ENCODE results near the gene UMAD1.

The UMAD1 gene

DNA sequence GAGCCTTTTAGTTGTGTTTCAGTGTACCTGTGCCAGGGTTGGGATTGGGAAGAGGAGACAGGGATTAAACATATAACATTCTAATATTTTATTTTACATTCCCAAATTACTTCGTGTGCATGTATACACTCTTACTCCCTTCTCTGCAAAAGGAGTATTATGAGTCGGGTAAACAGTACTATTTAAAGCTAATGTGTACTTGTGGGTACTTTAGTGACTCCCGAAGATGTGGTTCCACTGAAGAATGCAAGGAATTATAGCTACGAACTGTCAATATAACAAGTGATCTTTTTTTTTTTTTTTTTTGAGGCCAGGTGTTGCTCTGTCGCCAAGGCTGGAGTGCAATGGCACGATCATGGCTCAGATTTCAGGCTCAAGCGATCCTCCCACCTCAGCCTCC lies 200.5 kb downstream of the UMAD1 start:
- Histone ChIP-seq H3K27me3 (no peaks in the 10 kb centered on the region), H3K9me3 (no peaks in the 10 kb centered on the region), H3K36me3 (no peaks in the 10 kb centered on the region), H3K4me3 (no peak overlapping the region), H3K4me1 (no peaks in the 10 kb centered on the region), H3K27ac (no peak overlapping the region)
- DNase-seq, result no peak
- intact Hi-C loops (cut with DNase I; ENCODE audit: low total_unique reads), result no loop called here
- TF ChIP-seq, protein P1, sequence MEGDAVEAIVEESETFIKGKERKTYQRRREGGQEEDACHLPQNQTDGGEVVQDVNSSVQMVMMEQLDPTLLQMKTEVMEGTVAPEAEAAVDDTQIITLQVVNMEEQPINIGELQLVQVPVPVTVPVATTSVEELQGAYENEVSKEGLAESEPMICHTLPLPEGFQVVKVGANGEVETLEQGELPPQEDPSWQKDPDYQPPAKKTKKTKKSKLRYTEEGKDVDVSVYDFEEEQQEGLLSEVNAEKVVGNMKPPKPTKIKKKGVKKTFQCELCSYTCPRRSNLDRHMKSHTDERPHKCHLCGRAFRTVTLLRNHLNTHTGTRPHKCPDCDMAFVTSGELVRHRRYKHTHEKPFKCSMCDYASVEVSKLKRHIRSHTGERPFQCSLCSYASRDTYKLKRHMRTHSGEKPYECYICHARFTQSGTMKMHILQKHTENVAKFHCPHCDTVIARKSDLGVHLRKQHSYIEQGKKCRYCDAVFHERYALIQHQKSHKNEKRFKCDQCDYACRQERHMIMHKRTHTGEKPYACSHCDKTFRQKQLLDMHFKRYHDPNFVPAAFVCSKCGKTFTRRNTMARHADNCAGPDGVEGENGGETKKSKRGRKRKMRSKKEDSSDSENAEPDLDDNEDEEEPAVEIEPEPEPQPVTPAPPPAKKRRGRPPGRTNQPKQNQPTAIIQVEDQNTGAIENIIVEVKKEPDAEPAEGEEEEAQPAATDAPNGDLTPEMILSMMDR (IDR thresholded peaks at IDR 0.05), result no peak

DNA sequence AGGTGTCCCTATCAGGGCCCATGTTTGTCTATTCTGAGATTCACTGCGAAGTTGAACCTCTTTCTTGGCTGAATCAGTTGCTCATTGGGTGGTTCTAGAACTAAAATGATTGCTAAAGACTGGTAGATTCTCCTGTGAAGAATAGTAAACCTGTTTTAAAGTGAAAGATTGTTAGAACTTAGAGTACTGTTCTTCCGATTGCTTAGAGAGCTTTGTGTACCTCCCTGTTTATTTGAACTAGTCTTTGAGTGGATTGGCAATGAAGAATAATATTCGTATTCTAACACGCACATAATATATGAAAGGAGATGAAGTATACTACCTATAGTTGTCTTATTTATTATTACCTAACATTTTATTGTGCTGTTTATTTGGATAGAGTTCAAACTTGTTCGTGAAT lies 202.7 kb downstream of the UMAD1 start:
- TF ChIP-seq, protein P1 (IDR thresholded peaks at IDR 0.05), result no peak
- Histone ChIP-seq H3K4me3 (no peak overlapping the region), H3K9me3 (no peaks in the 10 kb centered on the region), H3K27ac (no peak overlapping the region), H3K4me1 (no peaks in the 10 kb centered on the region), H3K27me3 (no peaks in the 10 kb centered on the region), H3K36me3 (no peaks in the 10 kb centered on the region)
- no peak for DNase-seq
- intact Hi-C loops (cut with DNase I; ENCODE audit: low total_unique reads), result no loop called here

DNA sequence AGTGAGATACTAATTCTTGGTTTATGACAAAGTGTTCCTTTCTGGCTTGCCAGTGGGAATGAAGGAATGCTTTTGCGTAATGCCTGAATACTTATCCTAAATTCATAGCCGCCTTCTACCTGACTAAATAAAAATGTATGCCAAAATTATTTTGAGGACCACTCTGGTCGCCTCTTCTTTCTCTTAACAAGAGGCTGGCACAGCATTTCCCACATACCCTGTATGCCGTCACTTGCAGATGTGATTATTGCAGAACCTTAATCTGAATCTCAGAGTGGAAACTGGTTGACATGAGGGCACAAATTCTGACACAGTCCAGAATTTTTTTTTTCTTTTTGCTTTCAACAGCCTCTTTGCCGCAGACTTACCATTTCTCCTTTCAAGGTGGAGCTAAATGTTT lies 203.4 kb downstream of the UMAD1 start:
- intact Hi-C loops (cut with DNase I; ENCODE audit: low total_unique reads), result no loop called here
- no peaks in the 10 kb centered on the region for H3K4me1 ChIP-seq
- no peak overlapping the region for H3K4me3 ChIP-seq
- H3K36me3 ChIP-seq, result no peaks in the 10 kb centered on the region
- DNase-seq, result no peak
- no peaks in the 10 kb centered on the region for H3K27me3 ChIP-seq
- TF ChIP-seq, protein P1 (IDR thresholded peaks at IDR 0.05), result no peak
- no peak overlapping the region for H3K27ac ChIP-seq
- no peaks in the 10 kb centered on the region for H3K9me3 ChIP-seq

DNA sequence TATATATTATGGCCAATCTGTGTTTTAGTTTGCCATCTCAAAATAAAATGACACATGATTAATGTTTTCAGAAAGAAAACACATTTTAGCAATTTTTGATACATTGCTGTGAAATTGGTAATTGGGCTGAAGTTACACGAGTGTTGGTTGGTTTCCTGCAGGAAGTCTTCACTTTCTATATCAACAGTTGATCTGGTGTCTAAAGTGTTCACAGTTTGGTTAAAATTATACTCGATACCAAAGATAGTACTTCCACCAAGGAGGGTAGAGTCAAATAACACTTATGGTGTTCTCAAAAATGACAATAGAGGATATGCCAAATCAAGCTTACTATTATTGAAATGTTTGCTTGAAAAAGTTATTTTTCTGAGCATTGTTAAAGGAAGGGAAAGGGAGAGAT lies 207.7 kb downstream of the UMAD1 start:
- no peak for DNase-seq
- H3K27me3 ChIP-seq, result no peaks in the 10 kb centered on the region
- TF ChIP-seq, protein P1 (IDR thresholded peaks at IDR 0.05), result no peak
- H3K4me3 ChIP-seq, result no peak overlapping the region
- no peaks in the 10 kb centered on the region for H3K4me1 ChIP-seq
- H3K36me3 ChIP-seq, result no peaks in the 10 kb centered on the region
- intact Hi-C loops (cut with DNase I; ENCODE audit: low total_unique reads), result no loop called here
- H3K9me3 ChIP-seq, result no peaks in the 10 kb centered on the region
- no peak overlapping the region for H3K27ac ChIP-seq

DNA sequence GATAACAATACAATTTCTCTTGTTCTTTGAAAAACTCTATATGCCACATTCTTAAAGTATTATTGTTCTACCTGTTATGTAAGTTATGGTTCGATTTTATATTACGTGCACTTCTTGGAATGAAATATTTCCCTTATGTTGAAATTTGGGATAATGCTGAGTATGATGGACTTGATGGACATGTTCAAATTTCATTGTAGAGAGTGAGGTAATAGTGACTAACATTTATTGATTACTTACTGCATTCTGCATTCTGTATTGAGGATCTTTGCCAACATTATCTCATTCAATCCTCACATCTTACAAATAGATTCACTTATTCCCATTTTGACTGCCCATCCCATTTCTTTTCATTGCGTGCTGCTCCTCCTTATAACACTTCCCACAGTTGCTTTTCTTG lies 208.3 kb downstream of the UMAD1 start:
- Histone ChIP-seq H3K9me3 (no peaks in the 10 kb centered on the region), H3K36me3 (no peaks in the 10 kb centered on the region), H3K4me1 (no peaks in the 10 kb centered on the region), H3K4me3 (no peak overlapping the region), H3K27me3 (no peaks in the 10 kb centered on the region), H3K27ac (no peak overlapping the region)
- intact Hi-C loops (cut with DNase I; ENCODE audit: low total_unique reads), result no loop called here
- TF ChIP-seq, protein P1 (IDR thresholded peaks at IDR 0.05), result no peak
- no peak for DNase-seq

DNA sequence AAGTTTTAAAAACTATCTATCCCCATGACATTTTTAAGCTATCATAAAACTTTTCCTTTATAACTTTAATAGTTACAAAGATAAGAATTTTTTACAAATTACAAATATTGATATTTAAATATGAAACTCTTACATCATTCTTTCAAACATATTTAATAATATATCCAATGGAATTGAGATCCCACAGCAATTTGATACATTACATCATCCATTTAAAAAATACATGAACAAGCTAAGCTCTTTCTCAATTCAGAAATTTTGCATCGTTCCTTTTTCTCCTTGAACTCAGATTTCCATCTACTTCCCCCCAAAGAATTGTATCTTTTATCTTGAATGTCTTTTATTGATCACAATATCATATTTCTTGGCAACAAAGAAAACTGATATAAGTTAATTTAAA lies 209.6 kb downstream of the UMAD1 start:
- Histone ChIP-seq H3K27ac (no peak overlapping the region), H3K4me3 (no peak overlapping the region), H3K27me3 (no peaks in the 10 kb centered on the region), H3K36me3 (no peaks in the 10 kb centered on the region), H3K4me1 (no peaks in the 10 kb centered on the region), H3K9me3 (no peaks in the 10 kb centered on the region)
- no peak for DNase-seq
- TF ChIP-seq, protein P1 (IDR thresholded peaks at IDR 0.05), result no peak
- intact Hi-C loops (cut with DNase I; ENCODE audit: low total_unique reads), result no loop called here
